Activated CD4-positive, alpha-beta T cell treated with anti-CD3 and anti-CD28 coated beads, Interleukin-2, amount 50 U/mL, for 1 hour (primary cell): ENCODE data around the gene TSPAN14.
"Not testable (repeated sequence)": the region's sequence is repeated elsewhere in the genome, so short reads cannot be mapped to it uniquely, and the experiment has no call there.

Experiments used
- DNase-seq: peaks from one replicate; pipeline ENCODE4 v3.0.0-alpha.2; 2020

Gene TSPAN14

GRCh38 chr10:80453842-80454512, at the start of gene TSPAN14:
TSS of gene TSPAN14 (plus strand) at chr10:80454310. CDS start at chr10:80489234, 34,924 bp downstream.
- peak; percentile 69 for DNase-seq

GRCh38 chr10:80405035-80405434, 49.1 kb upstream of the TSPAN14 start:
- no peak for DNase-seq

- no peak for DNase-seq
Measured at GRCh38 chr10:80405626-80406025, 48.5 kb upstream of the TSPAN14 start.

GRCh38 chr10:80406204-80406603, 47.9 kb upstream of the TSPAN14 start:
- no peak for DNase-seq

- peak; percentile 9 for DNase-seq
Measured at GRCh38 chr10:80407812-80408241, 46.3 kb upstream of the TSPAN14 start.

- peak; percentile 72 for DNase-seq
Measured at GRCh38 chr10:80408242-80409101, 45.6 kb upstream of the TSPAN14 start, which contains the start of gene PRXL2A. TSS of gene PRXL2A (plus strand) at chr10:80408551. CDS start at chr10:80420468, 11,917 bp downstream.

- no peak for DNase-seq
Measured at GRCh38 chr10:80409121-80409520, 45.0 kb upstream of the TSPAN14 start.

GRCh38 chr10:80410122-80410521, 44.0 kb upstream of the TSPAN14 start:
- DNase-seq, result no peak

- no peak for DNase-seq
Measured at GRCh38 chr10:80410578-80411145, 43.4 kb upstream of the TSPAN14 start.

GRCh38 chr10:80411267-80411668, 42.8 kb upstream of the TSPAN14 start:
- DNase-seq, result no peak

GRCh38 chr10:80411681-80412220, 42.4 kb upstream of the TSPAN14 start:
- no peak for DNase-seq

- DNase-seq, result no peak
Measured at GRCh38 chr10:80412486-80412885, 41.6 kb upstream of the TSPAN14 start.

GRCh38 chr10:80413271-80413996, 40.7 kb upstream of the TSPAN14 start:
- DNase-seq, result no peak

GRCh38 chr10:80414142-80414895, 39.8 kb upstream of the TSPAN14 start:
- no peak for DNase-seq

- no peak for DNase-seq
Measured at GRCh38 chr10:80415734-80416478, 38.2 kb upstream of the TSPAN14 start.

GRCh38 chr10:80416479-80417098, 37.5 kb upstream of the TSPAN14 start:
- no peak for DNase-seq

GRCh38 chr10:80417256-80417655, 36.9 kb upstream of the TSPAN14 start:
- DNase-seq, result not testable (repeated sequence)

GRCh38 chr10:80421050-80421706, 32.9 kb upstream of the TSPAN14 start:
- DNase-seq, result no peak

- DNase-seq, result no peak
Measured at GRCh38 chr10:80421707-80422536, 32.2 kb upstream of the TSPAN14 start.
